HG03354 (cell line): ENCODE measurements around the gene MBD3L5.
"Not testable (repeated sequence)": the region's sequence is repeated elsewhere in the genome, so short reads cannot be mapped to it uniquely, and the experiment has no call there.

Source experiments
- ATAC-seq: cut with Tn5 transposase; IDR thresholded peaks from one replicate; pipeline ENCODE4 v1.9.1; 2021; ENCODE audit warnings: mild to moderate bottlenecking; ENCODE audit not compliant: unreplicated experiment, poor library complexity, severe bottlenecking

The MBD3L5 gene

DNA sequence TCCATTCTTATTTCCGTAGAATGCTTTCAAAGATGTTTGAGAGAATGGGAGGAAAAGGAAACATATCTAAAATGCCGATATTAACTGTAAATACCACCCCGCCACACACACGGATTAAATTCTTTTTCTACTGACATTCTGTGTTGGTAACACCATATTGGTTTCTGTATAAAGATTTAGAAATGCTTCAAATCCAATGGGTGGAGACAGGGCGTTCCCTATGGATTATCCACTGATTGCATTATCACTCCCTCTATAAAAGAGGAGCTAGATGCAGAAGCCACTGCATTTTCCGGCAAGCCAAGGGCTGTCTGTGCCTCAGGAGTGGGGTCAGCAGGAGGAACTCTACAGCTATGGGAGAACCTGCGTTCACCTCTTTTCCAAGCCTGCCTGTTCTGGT lies 18.6 kb downstream of the MBD3L5 start, which contains the start of gene MBD3L2:
Gene MBD3L2 (plus strand): TSS at position 301 of the 400 bp plus-strand sequence. CDS start 53 bp downstream, at position 354.
- ATAC-seq: not testable (repeated sequence)

DNA sequence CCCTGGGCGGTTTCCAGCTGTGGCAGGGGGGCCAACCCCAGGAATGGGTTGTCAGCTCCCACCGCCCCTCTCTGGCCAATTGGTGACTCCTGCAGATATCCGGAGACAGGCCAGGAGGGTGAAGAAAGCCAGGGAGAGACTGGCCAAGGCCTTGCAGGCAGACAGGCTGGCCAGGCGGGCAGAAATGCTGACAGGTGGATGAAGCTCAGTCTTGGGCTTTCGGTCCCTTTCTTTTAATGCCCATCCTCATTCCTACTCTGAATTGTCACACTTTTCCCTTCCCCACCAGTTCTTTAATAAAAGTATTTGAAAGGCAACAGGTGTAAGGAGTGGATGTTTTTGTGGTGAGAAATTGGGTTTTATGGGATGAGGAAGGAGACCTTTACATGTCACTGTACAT lies 21.0 kb downstream of the MBD3L5 start:
- ATAC-seq: not testable (repeated sequence)

DNA sequence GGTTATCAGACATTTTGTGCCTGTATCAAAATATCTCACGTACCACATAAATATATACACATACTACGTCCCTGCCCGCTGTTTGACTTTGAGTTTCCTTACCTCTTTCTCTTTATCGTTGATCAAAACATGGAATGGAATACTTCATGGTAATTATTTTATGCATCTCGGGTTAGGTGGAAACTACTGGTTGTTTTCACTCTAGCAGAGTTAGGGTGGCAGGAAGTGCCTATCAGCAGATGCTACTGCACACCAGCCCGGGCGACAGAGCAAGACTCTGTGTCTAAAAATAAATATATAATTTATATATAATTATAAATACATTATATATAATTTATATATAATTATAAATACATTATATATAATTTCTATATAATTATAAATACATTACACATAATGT lies 22.5 kb downstream of the MBD3L5 start:
- ATAC-seq: not testable (repeated sequence)

DNA sequence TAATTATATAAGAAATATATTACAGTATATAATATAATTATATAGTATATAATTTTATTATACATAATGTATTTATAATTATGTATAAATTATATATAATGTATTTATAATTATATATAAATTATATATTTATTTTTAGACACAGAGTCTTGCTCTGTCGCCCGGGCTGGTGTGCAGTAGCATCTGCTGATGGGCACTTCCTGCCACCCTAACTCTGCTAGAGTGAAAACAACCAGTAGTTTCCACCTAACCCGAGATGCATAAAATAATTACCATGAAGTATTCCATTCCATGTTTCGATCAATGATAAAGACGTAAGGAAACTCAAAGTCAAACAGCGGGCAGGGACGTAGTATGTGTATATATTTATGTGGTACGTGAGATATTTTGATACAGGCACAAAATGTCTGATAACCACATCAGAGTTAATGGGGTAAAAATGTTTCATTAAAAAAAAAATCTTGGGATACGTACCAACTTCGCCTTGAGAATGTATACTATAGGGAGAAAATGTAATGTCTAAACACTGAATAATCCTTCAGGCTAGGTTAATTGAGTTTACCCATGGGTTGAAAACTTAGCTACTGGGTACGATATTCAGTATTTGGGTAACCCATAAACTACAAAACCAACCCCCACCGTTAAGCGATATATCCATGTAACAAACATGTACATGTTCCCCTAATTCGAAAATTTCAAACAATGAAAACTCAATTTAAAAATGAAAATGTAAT lies 24.4 kb downstream of the MBD3L5 start:
- ATAC-seq: not testable (repeated sequence)

DNA sequence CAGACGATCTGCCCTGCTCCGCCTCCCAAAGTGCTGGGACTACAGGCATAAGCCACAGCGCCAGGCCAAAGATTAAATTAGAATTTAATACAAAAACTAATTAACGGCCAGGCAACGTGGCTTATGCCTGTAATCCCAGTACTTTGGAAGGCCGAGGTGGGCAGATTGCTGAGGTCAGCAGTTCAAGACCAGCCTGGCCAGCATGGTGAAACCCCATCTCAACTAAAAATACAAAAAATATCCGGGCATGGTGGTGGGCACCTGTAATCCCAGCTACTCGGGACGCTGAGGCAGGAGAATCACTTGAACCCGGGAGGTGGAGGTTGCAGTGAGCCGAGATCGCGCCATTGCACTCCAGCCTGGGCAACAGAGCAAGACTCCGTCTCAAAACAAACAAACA lies 25.3 kb downstream of the MBD3L5 start:
- not testable (repeated sequence) for ATAC-seq

DNA sequence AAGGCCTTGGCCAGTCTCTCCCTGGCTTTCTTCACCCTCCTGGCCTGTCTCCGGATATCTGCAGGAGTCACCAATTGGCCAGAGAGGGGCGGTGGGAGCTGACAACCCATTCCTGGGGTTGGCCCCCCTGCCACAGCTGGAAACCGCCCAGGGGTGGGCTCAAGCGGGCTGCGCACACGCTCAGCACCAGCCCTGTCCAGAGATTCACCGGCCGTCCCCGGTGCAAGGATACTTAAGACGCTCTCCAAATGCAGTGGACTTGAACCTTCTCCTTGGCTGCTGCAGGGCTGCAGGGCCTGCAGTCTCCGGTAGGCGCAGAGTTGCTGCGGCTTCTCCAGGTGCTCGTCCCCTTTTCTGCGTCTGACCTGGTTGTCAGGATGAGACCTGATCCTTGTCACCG lies 26.0 kb downstream of the MBD3L5 start:
- ATAC-seq: not testable (repeated sequence)

DNA sequence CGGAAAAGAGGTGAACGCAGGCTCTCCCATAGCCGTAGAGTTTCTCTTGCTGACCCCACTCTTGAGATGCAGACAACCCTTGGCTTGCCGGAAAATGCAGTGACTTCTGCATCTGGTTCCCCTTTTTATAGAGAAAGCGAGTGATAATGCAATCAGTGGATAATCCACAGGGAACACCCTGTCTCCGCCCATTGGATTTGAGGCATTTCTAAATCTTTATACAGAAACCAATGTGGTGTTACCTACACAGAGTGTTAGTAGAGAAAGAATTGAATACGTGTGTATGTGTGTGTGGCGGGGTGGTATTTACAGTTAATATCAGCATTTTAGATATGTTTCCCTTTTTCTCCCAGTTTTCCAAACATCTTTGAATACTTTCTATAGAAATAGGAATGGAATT lies 28.2 kb downstream of the MBD3L5 start, which contains the start of gene MBD3L3:
Gene MBD3L3 (minus strand): TSS at position 101 of the 400 bp plus-strand sequence. CDS start 71 bp downstream, at position 30.
- ATAC-seq: not testable (repeated sequence)

DNA sequence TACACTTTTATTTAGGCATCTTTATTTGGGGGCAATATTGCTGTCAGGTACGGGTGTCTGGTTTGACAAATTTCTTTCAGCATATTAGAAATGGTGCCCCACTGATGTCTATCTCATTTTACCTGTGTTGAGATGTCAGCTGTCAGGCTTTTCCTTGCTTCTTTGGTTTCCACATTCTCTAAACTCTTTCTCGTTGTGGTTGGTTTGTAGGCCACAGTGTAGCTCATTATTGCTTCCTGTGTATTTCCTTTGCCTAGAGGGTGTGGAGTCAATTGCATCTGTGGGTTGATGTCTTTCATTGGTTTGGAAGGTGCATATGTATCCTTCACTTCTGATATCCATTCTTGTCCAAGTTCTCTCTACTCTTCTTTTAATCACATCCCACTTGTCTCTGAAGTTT lies 29.6 kb downstream of the MBD3L5 start:
- not testable (repeated sequence) for ATAC-seq

DNA sequence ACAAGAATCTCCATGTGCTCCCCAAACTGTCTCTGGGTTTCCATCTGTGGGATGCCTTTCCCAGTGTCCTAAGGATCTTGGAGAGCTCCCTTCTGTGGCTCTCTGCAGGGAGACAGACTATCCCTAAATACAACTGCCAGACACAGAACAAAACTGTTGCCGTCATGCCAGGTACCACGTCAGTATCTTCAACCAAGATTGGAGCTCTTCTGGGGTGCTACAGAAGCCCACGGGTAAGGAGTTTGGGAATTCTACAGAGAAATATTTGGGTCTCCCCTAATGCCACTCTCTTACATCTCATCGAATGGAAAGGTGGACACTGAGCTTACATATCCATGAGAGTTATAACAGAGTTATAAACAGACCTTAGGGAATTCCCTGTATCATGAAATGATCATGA lies 33.0 kb downstream of the MBD3L5 start:
- no peak for ATAC-seq

DNA sequence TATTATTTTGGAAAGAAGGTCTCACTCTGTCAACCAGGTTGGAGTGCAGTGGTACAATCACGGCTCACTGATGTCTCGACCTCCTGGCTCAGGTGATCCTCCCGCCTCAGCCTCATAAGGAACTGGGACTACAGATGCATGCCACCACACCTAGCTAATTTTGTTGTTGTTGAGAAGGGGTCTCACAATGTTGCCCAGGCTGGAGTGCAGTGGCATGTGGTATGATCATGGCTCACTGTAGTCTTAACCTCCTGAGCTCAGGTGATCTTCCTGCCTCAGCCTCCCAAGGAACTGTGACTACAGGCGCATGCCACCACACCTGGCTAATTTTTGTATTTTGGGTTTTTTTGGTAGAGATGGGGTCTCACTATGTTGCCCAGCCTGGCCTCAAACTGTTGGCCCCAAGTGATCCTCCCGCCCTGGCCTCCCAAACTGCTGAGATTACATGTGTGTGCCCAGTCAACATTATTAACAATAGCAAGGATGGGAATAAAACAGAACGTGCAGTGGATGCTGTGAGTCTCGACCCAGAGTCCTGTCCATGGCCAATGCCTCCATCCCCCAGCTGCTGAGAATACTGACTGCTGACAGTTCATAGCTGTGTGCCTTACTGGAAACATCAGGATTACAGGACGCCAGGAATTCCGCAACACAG lies 33.5 kb downstream of the MBD3L5 start:
- ATAC-seq: no peak

DNA sequence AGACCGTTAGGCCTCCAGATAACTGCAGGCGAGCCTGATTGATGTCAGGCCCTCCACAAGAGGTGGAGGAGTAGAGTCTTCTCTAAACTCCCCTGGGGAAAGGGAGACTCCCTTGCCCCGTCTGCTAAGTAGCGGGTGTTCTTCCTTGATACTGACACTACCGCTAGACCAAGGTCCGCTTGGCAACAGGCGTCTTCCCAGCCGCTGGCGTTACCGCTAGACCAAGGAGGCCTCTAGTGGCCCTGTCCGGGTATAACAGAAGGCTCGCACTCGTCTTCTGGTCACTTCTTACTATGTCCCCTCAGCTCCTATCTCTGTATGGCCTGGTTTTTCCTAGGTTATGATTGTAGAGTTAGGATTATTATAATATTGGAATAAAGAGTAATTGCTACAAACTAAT lies 36.7 kb downstream of the MBD3L5 start:
- ATAC-seq: not testable (repeated sequence)

DNA sequence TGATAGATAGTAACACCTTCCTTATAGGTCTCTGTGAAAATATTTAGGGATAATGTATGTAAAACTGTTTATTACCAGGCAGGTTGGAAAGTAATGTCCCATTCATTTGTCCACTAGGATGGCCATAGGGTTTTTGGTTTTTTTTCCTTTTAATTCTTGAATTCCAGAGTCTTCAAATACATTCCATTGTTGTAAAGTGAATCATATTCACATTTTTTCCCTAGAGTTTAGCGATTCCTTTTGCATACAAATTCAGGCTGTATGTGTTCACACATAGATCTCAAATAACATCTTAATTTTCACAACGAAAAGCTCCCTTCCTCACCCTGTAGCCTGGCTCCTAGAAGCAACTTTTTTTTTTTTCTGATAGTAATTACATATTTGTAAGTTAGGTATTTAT lies 37.3 kb downstream of the MBD3L5 start:
- no peak for ATAC-seq

DNA sequence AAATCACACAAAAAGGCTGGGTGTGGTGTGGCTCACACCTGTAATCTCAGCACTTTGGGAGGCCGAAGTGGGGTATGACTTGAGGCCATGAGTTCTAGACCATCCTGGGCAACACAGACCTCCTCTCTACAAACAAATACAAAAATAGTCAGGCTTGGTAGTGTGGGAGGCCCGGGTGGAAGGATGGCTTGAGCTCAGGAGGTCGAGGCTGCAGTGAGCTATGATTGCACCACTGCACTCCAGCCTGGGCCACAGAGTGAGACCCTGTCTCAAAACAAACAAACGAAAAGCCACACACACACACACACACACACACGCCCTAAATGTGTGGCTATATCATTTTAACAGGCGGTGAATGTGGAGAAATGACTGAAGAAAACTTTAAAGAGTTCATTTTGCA lies 38.2 kb downstream of the MBD3L5 start:
- ATAC-seq: no peak

DNA sequence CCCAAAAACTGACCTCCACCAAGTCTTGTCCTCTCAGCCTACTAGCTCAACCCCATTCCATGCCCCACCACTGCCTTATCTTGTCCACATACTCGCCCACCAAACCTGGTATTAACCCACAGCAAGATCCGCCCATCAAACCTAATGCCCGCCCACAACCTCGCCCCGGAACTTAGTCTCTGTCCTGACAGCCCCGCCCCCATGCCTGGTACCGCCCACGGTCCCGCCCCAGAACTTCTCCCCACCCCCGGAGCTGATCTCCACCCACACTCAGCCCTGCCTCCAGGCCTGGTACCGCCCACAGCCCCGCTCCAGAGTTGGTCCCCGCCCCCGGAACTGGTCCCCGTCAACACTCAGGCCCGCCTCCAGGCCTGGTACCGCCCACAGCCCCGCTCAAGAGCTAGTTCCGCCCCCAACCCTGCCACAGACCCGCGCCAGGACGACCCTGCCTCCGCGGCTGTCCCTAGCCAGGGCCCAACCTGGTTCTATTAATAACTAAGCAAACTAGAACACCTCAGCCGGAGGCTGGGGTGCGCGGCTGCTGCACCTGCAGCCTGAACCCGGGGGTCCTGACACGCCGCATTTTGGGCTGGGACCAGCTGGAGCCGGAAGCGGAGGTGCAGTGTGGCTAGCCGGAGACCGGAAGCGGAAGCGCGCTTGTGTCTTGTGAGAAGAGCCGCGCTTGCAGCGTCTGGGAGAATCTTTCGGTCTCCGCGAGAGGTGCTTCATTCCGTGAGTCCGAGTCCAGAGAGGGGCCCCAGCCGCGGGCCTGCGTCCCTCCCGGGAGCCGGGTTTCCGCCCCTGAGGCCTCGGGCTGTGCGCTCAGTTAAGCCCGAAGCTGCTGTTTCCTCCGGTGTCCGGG lies 38.9 kb downstream of the MBD3L5 start, which contains the start of gene ZNF557:
Gene ZNF557 (plus strand): TSS at position 662 of the 862 bp plus-strand sequence. CDS start 5,372 bp downstream, outside the sequence.
- peak; percentile 93 for ATAC-seq

DNA sequence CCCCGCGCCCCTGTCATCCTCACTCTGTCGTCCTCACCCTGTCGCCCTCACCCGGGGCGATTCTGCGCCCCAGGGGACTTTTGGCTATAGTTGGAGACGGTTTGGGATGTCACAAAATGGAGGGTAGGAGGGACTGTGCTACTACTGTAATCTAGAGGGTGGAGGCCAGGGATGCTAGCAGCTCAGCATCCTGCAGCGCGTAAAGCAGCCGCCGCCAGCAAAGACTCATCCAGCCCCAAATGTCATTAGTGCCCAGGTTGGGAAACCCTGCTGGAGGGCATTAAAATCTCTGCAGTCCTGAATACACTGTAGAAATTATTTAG lies 39.5 kb downstream of the MBD3L5 start:
- ATAC-seq: no peak

DNA sequence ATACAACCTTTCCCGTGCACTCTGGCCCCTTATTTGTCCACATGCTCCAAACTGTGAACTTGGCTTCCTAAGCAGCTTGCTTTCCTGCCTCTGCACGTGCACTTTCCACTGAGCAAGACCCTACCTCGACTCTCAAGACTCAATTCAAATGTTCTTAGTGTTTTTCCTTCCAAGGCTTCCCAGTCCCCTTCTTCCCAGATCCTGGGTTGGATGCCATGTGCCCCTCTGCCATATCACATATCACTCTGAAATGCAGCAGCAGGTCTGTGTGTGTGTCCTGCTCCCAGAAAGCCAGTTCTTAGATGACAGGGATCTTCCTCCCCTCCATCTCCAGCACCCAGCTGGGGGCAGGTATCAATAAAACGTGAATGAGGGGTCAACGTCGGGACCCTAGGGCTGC lies 42.2 kb downstream of the MBD3L5 start:
- ATAC-seq: no peak

DNA sequence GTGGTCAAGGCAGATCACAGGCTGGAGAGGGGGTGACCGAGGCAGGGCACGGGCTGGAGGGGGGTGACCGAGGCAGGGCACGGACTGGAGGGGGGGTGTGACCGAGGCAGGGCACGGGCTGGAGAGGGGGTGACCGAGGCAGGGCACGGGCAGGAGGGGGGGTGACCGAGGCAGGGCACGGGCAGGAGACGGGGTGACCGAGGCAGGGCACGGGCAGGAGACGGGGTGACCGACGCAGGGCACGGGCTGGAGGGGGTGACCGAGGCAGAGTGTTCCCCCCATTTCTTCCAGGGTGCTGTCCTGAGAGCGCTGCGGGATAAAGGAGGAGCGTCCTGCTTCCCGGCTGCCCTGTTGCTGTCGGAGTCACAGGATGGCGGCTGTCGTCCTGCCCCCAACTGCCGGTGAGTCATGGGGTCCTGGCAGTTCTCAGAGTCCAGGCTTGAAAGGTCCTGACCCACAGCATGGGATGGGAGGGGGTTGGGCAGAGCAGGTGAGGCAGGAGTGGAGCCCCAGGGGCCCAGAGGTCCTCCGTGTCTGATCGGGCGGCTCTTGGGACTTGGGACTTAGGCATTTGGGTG lies 44.4 kb downstream of the MBD3L5 start:
- ATAC-seq: no peak

DNA sequence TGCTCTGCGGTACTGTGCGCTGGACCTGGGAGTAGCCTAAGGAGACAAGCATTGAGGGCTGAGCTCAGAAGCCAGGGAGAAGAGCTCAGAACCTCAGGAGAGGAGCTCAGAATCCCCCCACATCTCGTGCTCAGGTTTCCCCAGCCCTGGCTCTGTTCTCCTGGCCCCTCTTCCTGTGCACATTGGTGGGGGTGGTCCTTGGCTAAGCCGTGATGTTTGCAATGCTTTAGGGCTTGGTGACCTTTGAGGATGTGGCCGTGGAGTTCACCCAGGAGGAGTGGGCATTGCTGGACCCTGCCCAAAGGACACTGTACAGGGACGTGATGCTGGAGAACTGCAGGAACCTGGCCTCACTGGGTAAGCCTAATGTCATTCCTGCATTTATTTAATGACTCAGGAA lies 45.8 kb downstream of the MBD3L5 start:
- no peak for ATAC-seq

DNA sequence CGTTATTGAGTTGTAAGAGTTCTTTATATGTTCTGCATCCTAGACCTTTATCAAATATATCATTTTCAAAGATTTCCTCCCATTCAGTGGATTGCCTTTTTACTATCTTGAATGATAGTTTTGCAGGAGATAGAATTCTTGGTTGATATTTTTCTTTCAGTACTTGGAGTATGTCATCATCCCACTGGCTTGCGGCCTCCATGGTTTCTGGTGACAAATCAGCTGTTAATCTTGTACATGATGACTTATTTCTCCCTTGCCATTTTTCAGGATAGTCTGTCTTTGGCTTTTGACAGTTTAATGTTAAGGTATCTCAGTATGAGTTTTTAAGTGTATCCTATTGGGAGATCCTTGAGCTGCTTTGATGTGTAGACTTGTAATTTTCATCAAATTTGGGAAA lies 47.6 kb downstream of the MBD3L5 start:
- ATAC-seq: no peak
